ENCODE data around the gene OR6C6. TPM values are rescaled to one million over a fixed set of nuclear protein-coding genes. Genes with fewer than 3 reads are reported as not detected.

Gene OR6C6
- total RNA-seq, 1 experiment from 2014 or later, result not detected

- DNase-seq (ENCODE audit: low spot score), result no peak
- Histone ChIP-seq H3K36me3 (ENCODE audit: insufficient read depth, low read length, poor library complexity, severe bottlenecking) (no peaks in the 10 kb centered on the region), H3K9me3 (ENCODE audit: low read depth, low read length, poor library complexity, severe bottlenecking) (no peaks in the 10 kb centered on the region), H3K27me3 (replicated peaks; ENCODE audit: insufficient read depth, low read depth, low read length, poor library complexity) (peaks cover 24% of the 10 kb centered on the region), H3K27ac (ENCODE audit: low read depth, low read length, poor library complexity, severe bottlenecking) (no peak overlapping the region), H3K4me1 (ENCODE audit: insufficient read depth, low read length, poor library complexity, severe bottlenecking) (no peaks in the 10 kb centered on the region), H3K4me3 (ENCODE audit: low read depth, low read length, poor library complexity, severe bottlenecking) (no peak overlapping the region)
- no TSS peak for BruUV-seq (replicated peaks)
- POLR2A ChIA-PET (ENCODE audit: low non-redundant PET), result no interaction called here
- CTCF ChIA-PET, result no interaction called here
- TF ChIP-seq CTCF (conservative IDR thresholded peaks at IDR 0.05; ENCODE audit: low read depth, low read length) (no peak), EZH2 (IDR thresholded peaks at IDR 0.05; ENCODE audit: borderline replicate concordance, low read depth, low read length, poor library complexity, severe bottlenecking) (no peak)
- intact Hi-C loops (cut with micrococcal nuclease; ENCODE audit: unreplicated experiment), result loop anchor here (10.0 kb wide), 1 partner anchor 62 kb away; the partner anchor contains the start of gene OR6C1
These were observed 43.1 kb downstream of the OR6C6 start for GRCh38 chr12:55253281-55253680.

GRCh38 chr12:55250944-55251343, 45.4 kb downstream of the OR6C6 start:
- no TSS peak for BruUV-seq (replicated peaks)
- no peak for TF ChIP-seq CTCF (conservative IDR thresholded peaks at IDR 0.05; ENCODE audit: low read depth, low read length)
- TF ChIP-seq EZH2 (IDR thresholded peaks at IDR 0.05; ENCODE audit: borderline replicate concordance, low read depth, low read length, poor library complexity, severe bottlenecking), result no peak
- Histone ChIP-seq H3K4me3 (ENCODE audit: low read depth, low read length, poor library complexity, severe bottlenecking) (no peak overlapping the region), H3K4me1 (ENCODE audit: insufficient read depth, low read length, poor library complexity, severe bottlenecking) (no peaks in the 10 kb centered on the region), H3K36me3 (ENCODE audit: insufficient read depth, low read length, poor library complexity, severe bottlenecking) (no peaks in the 10 kb centered on the region), H3K27me3 (replicated peaks; ENCODE audit: insufficient read depth, low read depth, low read length, poor library complexity) (peaks cover 47% of the 10 kb centered on the region), H3K27ac (ENCODE audit: low read depth, low read length, poor library complexity, severe bottlenecking) (no peak overlapping the region), H3K9me3 (ENCODE audit: low read depth, low read length, poor library complexity, severe bottlenecking) (no peaks in the 10 kb centered on the region)
- ChIA-PET CTCF (no interaction called here), POLR2A (ENCODE audit: low non-redundant PET) (no interaction called here)
- intact Hi-C loops (cut with micrococcal nuclease; ENCODE audit: unreplicated experiment), result loop anchor here (10.0 kb wide), 1 partner anchor 64 kb away; the partner anchor contains the start of gene OR6C1
- no peak for DNase-seq (ENCODE audit: low spot score)

- Histone ChIP-seq H3K27ac (ENCODE audit: low read depth, low read length, poor library complexity, severe bottlenecking) (no peak overlapping the region), H3K36me3 (ENCODE audit: insufficient read depth, low read length, poor library complexity, severe bottlenecking) (no peaks in the 10 kb centered on the region), H3K27me3 (replicated peaks; ENCODE audit: insufficient read depth, low read depth, low read length, poor library complexity) (peaks cover 70% of the 10 kb centered on the region), H3K9me3 (ENCODE audit: low read depth, low read length, poor library complexity, severe bottlenecking) (no peaks in the 10 kb centered on the region), H3K4me3 (ENCODE audit: low read depth, low read length, poor library complexity, severe bottlenecking) (no peak overlapping the region), H3K4me1 (ENCODE audit: insufficient read depth, low read length, poor library complexity, severe bottlenecking) (no peaks in the 10 kb centered on the region)
- intact Hi-C loops (cut with micrococcal nuclease; ENCODE audit: unreplicated experiment), result no loop called here
- ChIA-PET POLR2A (ENCODE audit: low non-redundant PET) (no interaction called here), CTCF (no interaction called here)
- no peak for DNase-seq (ENCODE audit: low spot score)
- TF ChIP-seq EZH2 (IDR thresholded peaks at IDR 0.05; ENCODE audit: borderline replicate concordance, low read depth, low read length, poor library complexity, severe bottlenecking) (no peak), CTCF (conservative IDR thresholded peaks at IDR 0.05; ENCODE audit: low read depth, low read length) (no peak)
- no TSS peak for BruUV-seq (replicated peaks)
These were observed 50.2 kb downstream of the OR6C6 start for GRCh38 chr12:55246159-55246558.

Data from A673 (cell line).